Measurements from ENCODE around the gene STX16.

DNA sequence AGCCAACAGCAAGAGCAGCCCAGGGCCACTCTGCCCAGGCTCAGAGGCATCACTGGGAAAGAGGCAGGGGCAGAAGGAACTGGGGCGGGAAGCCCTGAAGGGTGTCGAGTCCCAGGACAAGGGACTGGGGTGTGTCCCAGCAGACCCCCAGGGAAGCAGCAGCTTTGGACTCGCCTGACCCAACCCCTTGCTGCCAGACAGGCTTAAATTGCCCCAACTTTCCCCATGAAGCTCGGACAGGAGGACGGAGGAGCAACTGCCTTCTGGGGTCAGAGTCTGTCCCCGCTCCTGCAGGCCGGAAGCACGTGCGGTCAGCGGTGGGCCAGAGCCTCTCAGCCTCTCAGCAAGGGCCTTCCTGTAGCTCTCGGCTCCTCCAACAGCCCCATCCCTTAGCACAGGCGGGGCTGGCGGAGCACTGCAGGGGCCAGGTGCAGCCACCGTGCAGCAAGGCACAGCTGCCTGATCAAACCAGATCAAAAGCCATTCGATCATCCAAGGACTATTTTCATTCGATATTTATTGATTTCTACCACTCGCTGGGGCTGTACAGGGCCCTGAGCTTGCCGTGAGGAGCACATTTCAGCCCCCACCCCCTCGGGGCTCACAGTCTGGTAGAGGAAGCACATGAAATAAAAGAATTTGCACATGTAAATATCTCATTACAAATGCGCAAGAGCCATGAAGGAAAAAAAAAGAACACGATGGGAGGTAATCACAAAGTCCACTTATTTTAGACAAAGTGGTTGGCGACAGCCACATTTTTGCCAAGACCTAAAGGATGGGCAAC lies 31.8 kb upstream of the STX16 start:
- no peak for TF ChIP-seq POLR2A (IDR thresholded peaks at IDR 0.05)
- TF ChIP-seq, protein P1, sequence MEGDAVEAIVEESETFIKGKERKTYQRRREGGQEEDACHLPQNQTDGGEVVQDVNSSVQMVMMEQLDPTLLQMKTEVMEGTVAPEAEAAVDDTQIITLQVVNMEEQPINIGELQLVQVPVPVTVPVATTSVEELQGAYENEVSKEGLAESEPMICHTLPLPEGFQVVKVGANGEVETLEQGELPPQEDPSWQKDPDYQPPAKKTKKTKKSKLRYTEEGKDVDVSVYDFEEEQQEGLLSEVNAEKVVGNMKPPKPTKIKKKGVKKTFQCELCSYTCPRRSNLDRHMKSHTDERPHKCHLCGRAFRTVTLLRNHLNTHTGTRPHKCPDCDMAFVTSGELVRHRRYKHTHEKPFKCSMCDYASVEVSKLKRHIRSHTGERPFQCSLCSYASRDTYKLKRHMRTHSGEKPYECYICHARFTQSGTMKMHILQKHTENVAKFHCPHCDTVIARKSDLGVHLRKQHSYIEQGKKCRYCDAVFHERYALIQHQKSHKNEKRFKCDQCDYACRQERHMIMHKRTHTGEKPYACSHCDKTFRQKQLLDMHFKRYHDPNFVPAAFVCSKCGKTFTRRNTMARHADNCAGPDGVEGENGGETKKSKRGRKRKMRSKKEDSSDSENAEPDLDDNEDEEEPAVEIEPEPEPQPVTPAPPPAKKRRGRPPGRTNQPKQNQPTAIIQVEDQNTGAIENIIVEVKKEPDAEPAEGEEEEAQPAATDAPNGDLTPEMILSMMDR (IDR thresholded peaks at IDR 0.05) = no peak
- TF ChIP-seq EP300 (IDR thresholded peaks at IDR 0.05) = no peak

Data from stomach (tissue), 4 donors.